HG03135 (cell line): ENCODE results near the gene SLC35F4.
"Not testable (repeated sequence)": the region's sequence is repeated elsewhere in the genome, so short reads cannot be mapped to it uniquely, and the experiment has no call there.

ENCODE experiments used
- ATAC-seq: cut with Tn5 transposase; IDR thresholded peaks from one replicate; pipeline ENCODE4 v1.9.1; 2021; ENCODE audit warnings: mild to moderate bottlenecking, moderate library complexity; ENCODE audit not compliant: unreplicated experiment

Gene SLC35F4

DNA sequence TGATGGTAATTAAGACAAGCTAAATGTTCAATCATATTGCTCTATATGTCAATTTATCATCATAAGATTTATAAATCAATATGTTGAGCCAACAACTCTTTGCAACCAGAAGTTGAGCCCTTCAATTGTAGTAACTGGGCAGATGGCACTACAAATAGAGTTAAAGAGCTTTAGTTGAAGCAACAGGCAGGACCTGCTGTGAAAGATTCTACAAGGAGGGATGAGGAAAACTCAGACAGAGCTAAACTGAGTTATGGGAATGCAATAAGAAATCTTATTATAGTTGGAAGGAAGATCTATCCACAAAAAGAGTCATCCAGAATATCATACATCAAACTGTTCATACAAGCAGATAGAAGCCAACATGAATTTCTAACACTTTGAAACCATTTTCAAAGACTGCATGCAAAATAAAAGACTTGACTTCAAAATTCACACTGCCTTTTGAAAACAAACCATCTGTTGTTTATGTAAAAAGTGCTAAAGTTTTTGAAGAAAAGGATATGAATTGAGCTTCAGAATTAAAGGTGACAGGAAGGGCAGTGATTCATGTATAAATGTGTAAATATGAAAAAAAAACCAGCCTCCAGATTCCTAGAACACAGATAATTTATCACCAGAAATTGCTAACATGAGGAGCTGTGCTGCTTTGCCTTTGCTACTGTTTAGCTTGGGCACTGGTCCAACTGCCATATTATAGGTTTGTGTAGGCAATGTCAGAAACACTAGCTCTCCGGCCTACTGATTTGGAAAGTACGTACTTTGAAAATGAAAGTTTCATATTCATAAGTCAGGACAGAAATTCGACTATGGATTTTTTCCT lies 133.2 kb downstream of the SLC35F4 start:
- ATAC-seq, result no peak

DNA sequence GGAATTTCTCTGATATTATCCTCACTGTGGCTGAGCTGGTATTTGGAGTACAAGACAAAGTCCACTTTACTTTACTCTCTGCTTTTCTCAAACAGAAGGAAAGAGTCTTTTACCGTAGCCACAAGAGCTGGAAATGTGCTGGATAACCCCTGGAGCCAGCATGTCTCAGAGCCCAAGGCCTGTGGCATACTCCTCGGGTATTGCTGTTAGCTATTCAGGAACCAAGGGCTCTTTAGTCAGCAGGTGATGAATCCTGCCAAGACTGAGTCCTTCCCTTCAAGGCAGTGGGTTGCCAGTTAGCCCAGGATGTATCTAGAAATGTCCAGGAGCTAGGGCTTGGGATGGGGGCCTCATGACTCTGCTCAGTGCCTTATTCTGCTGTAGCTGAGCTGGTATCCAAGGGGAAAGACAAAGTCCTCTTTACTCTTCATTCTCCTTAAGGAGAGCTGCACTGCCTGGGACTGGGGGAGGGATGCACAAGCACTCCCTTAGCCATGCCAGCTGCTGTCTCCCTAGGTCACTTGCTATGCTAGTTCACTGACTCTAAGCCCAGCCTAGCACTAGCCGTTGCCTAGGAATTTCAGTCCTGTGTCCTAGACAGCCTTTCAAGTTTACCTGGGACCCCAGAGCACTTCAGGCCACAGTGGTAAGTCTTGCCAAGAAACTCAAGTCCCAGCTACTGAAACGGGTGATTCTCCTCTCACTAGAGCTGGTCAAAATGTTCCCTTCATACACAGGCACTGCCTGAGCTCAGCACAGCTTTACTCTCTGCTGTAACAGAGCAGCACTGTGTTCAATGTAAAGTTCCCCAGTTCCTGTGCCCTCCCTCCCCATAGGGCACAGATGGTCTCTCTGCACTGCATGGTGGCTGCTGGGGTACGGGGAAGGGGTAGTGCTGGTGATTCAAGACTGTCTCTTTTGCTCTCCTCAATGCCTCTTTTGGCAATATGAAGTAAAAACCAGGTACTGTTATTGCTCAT lies 136.4 kb downstream of the SLC35F4 start:
- no peak for ATAC-seq

DNA sequence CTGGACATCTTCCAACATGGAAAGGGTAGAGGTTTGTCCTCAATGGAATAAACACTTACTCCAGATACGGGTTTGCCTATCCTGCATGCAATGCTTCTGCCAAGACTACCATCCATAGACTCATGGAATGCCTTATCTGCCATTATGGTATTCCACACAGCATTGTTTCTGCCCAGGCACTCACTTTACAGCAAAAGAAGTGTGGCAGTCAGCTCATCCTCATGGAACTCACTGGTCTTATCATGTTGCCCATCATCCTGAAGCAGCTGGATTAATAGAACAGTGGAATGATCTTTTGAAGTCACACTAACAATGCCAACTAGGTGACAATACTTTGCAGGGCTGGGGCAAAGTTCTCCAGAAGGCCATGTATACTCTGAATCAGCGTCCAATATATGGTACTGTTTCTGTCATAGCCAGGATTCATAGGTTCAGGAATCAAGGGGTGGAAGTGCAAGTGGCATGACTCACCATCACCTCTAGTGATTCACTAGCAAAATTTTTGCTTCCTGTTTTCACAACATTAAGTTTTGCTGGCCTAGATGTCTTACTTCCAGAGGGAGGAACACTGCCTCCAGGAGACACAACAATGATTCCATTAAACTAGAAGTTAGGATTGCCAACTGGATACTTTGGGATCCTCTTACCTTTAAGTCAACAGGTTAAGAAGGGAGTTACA lies 140.4 kb downstream of the SLC35F4 start:
- no peak for ATAC-seq

DNA sequence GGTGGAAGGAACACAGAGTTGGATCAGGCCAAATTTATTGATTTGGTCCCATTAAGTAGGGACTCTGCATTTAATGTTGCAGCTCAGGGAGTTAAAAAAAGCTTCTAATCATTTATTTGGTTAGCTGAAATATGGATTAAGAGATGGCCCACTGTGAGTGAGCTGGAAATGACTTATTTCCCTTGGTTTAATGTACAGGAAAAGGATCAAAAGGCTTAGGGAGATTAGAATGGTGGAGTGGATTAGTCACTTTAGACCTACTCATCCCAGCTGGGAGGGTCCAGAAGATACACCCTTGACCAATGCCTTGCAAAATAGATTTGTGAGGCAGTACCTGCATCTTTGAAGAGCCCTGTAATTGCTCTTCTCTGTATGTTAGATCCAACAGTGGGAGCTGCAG lies 143.8 kb downstream of the SLC35F4 start:
- ATAC-seq, result not testable (repeated sequence)

DNA sequence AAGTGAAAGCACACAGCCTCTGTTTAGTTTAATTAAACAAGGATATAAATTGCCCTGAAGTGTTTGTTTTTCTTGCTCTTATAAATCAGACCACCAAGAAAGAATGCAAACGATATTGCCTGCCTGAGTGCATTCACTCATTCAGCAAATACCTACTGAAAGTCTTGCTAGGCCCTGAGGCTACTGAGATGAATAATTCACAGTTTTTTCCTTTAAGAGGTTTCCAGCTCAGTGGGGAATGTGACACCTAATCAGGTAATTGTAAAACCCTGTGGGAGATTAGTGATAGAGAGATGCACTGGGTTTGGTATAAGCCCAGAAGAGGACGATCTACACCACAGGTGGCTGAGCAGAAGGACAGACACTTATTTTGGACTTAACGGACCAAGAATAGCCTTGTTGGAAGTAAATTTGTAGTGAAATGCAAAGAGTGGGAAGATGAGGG lies 151.4 kb downstream of the SLC35F4 start:
- ATAC-seq, result no peak

DNA sequence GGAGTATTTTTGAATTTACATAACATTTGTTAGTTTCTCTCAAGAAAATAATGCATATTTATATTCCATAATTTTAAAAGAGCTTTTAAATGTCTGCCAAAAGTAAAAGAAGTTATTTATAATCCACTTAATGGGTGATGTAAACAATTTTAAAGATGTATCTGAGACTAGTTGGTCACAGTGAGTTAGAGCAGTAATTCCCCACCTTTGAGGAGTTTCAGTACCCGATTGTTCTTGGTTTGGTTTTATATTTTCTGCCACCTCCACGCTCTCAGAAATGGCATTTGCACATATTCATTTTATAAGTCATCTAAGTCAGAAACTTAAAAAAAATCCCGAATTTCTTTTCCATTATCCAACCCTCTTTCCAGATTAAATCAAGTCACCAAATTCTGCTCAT lies 153.2 kb downstream of the SLC35F4 start:
- ATAC-seq, result no peak

DNA sequence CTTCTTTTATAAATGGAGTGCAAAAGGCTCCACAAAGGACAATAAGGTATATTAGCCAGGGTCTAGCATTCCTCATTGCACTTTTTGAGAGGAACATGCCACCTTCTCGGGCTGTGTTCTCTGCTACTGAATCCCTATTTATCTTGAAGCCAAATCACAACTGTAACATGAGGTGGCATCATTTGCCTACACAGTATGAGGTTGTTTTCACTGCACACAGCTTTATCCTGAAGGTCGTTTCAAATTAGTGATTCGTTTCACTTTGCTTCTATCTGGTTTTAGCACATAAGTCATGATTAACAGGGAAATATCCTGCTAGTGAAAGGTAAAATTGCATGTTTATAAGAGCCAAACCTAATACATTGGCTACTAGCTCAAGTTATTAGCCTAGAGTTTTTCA lies 153.8 kb downstream of the SLC35F4 start:
- no peak for ATAC-seq

DNA sequence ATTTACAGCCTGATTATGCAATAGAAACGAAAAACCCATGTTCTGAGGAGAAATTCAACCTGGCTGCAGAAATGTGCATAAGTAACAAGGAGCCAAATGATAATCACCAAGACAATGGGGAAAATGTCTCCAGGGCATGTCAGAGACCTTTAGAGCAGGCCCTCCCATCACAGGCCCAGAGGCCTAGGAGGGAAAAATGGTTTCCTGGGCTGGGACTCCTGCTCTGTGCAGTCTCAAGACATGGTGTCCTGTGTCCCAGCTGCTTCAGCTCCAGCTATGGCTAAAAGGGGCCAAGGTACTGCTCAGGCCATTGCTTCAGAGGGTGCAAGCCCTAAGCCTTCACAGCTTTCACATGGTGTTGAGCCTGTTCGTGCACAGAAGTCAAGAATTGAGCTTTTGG lies 156.0 kb downstream of the SLC35F4 start:
- ATAC-seq, result no peak

DNA sequence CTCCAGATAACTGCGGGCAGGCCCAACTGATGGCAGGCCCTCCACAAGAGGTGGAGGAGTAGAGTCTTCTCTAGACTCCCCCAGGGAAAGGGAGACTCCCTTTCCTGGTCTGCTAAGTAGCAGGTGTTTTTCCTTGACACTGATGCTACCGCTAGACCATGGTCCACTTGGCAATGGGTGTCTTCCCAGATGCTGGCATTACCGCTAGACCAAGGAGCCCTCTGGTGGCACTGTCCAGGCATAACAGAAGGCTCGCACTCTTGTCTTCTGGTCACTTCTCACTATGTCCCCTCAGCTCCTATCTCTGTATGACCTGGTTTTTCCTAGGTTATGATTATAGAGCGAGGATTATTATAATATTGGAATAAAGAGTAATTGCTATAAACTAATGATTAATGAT lies 156.8 kb downstream of the SLC35F4 start:
- not testable (repeated sequence) for ATAC-seq

DNA sequence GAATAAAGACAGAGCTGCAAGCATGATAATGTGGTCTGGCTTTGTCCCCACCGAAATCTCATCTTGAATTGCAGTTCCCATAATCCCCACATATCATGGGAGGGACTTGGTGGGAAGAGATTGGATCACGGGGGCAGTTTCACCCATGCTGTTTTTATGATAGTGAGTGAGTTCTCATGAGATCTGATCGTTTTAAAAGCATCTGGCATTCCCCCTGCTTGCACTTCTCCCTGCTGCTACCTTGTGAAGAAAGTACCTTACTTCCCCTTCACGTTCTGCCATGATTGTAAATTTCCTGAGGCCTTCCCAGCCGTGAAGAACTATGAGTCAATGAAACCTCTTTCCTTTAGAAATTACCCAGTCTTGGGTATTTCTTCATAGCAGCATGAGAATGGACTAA lies 158.7 kb downstream of the SLC35F4 start:
- ATAC-seq, result no peak

DNA sequence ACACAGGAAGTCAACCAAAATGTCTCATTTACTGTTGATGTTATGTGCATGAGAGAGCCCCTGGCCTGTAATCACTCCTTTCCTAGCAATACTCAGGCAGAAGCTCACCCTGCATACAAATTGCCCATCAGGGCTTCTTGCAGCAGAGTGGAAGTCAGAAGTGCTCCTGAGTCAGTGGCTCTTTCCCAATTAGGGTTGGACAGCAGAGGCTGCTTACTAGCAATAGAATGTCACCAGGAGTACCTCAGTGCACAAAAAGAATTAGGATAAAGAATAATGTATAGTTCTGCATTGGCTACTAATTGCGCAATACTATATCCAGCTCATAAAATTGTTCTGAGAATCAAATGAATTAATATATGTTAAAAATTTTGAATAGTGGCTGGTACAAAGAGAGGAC lies 161.1 kb downstream of the SLC35F4 start:
- ATAC-seq, result no peak

DNA sequence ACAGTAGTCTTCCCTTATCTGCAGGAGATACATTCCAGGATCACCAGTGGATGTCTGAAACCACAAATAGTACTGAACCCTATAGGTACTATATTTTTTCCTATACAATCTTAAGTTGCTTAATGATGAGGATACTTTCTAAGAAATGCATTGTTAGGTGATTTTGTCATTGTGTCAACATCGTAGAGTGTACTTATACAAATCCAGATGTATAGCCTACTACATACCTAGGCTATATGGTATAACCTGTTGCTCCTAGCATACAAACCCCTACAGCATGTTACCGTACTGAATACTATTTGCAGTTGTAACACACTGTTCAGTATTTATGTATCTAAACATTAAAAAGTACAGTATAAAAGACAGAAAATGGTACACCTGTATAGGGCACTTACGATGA lies 165.9 kb downstream of the SLC35F4 start:
- no peak for ATAC-seq

DNA sequence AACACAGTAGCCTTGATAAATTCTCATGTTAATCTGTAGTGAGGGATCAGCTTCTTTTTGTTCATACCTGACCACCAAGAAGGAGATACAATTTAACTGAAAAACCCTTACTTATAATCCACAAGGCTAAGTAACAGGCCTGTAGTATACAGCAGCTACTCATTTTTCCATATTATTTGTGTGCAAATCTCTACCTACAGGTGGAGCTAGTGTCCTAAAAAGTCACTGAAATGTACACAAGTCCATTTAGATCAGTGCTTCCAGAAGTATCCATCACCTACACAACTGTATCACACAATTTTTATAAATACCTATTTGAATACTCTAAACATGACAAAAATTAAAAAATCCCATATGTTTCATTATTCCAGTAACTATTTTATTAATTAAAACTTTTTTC lies 173.2 kb downstream of the SLC35F4 start:
- ATAC-seq, result no peak

DNA sequence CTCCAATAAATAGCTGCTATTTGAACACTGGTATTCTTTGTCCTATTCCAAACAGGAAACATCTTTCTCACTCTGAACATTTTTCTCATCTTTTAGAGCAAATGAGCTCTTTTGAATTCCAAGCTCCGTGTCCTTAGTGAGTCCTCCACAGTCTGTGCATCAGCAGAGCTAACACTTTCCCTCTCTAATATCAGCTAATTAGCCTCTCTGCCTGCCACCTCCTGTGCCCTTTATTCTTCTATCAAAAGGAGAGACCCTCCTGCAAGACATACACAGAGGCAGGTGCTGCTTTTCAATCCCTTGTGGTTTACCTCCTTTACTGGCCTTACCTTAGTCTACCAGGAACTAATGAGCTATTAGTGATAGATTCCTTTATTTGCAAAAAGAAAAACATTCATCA lies 178.5 kb downstream of the SLC35F4 start:
- ATAC-seq, result no peak

DNA sequence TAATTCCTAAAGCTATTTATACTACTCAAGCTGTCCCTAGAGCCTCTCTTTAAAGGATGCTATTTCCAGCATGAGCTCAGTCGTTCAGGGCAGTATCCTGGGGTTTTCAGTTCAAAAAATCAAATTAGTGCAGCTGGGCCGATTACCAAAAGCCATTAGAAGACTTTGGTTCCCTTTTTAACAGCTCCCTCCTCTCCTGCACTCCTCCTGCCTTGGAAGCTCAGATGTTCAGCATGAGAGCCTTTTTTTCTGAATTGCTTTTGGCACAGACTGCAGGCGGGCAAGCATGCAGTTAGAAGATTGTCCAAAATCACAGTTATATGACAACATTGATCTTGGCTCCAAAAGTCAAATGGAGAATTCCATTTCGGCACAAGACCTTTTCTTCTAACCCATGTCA lies 179.6 kb downstream of the SLC35F4 start:
- no peak for ATAC-seq

DNA sequence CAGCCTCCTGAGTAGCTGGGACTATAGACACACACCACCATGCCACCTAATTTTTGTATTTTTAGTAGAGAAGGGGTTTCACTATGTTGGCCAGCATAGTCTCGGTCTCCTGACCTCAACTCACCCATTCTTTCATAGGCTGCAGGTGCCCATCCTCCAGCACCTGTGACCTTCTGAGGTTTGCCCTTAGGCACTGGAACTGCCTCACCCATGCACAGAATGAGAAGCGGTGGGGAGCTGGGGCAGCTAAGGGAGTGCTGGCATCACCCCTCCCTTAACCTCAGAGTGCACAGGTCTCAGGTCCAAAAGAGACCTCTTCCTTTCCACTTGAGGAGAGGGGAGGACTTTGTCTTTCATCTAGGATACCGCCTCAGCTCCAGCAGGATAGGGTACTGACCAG lies 194.9 kb downstream of the SLC35F4 start:
- no peak for ATAC-seq

DNA sequence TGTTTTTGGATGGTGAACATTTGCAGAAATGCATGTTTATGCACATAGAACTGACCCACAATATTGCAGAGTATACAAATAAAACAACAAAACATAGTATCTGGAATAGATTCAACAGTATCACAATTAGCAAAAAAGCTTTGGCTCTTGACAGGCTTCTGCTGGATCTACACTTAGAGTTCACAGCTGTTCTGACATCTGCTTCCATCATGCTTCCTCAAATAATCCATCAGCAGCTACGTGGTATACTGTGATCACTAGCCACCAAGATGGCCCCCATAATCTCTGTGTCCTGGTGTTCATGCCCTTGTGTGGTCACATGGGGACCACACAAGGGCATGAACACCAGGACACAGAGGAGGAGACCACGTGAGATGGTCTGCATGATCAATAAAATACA lies 205.7 kb downstream of the SLC35F4 start:
- ATAC-seq, result no peak

DNA sequence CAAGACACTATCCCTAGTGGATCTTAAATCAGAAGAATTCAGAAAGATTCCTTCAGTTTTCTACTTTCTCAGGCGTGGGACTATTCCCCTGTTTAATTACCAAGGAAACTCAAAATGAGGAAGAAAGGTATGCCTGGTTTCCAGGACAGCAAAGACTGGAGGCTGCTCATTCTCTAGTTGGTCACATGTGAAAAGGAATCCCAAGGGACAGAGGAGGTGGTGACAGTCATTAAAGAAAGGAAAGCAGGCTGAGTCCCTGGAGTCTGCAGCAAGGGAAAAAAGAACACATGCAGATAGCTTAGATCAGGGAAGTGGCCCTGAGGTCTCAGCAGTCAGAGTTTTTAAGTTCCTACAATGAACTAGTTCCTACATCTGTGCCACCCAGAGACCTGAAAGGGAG lies 206.8 kb downstream of the SLC35F4 start:
- no peak for ATAC-seq

DNA sequence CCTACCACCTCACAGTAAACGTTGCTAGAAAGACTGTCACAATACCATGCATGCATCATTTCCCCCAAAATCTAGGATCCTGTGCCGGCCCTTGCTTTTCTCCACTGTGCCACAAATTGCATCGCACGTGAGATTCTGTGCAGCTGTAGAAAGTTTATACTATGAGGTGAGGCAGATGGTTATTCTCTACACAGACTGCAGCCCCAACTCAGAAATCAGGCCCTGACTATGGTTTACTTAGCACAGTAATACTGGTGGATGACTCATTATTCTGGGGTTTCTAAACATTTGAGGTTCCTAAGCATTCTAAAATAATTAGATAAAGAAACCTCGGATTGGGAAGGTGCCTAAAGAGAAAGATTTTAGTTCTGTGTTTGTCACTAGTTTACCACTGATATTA lies 208.4 kb downstream of the SLC35F4 start:
- ATAC-seq, result no peak

DNA sequence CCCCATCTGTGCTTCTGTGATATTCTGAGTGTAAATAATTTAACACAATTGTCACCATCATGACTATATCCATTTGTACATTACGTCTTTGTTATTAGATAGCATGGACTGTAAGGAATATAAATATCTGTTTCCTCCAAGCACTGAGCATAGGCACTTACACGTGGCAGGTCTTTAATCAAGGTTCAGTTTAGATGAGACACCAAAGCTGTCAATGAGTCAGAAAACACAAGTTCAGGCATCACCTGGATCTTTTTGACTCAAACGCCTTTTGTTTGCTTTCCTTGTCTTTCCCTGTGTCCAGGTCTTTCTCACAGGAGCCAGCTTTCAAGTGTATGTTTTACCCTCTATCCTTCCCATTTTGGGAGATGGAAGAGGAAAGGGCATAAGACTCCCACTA lies 209.0 kb downstream of the SLC35F4 start:
- ATAC-seq, result no peak

DNA sequence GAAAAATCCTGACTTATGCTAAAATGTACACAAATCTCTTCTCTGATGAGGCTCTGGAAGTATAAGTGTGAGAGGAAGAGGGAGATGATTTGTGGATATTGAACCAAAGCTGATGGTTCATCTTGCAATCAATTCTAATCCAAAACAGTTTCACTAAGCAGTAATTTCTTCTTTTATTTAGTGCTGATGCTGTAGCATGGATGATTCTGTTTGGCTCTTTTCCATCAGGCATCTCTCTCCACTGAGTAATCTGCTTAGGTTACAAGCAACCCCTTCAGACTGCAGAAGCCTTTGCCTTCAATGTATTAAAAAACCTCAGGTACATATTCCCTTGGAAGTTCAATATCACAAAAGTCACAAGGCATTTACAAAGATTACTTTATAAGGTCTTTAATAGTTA lies 213.1 kb downstream of the SLC35F4 start:
- ATAC-seq, result no peak
